Measurements from ENCODE around the gene ARGLU1. TPM values are rescaled to one million over a fixed set of nuclear protein-coding genes. Genes with fewer than 3 reads are reported as not detected.
A peak's percentile ranks its signal among the peaks of the same experiment; 100 is the strongest.

ARGLU1 gene
- total RNA-seq, 1 experiment from 2014 or later: 94.4 TPM

- no peak for DNase-seq (ENCODE audit: unreplicated experiment)
- Mint-ChIP-seq H3K9me3 (ENCODE audit: unreplicated experiment) (no peaks in the 10 kb centered on the region), H3K27ac (ENCODE audit: low read depth, unreplicated experiment) (peak overlapping the region; percentile 64), H3K27me3 (ENCODE audit: insufficient read depth, unreplicated experiment) (no peaks in the 10 kb centered on the region), H3K4me3 (ENCODE audit: unreplicated experiment) (peak overlapping the region; percentile 21), H3K36me3 (ENCODE audit: insufficient read depth, unreplicated experiment) (no peaks in the 10 kb centered on the region), H3K4me1 (ENCODE audit: insufficient read depth, unreplicated experiment) (peaks cover 36% of the 10 kb centered on the region)
- TF ChIP-seq, protein P1, sequence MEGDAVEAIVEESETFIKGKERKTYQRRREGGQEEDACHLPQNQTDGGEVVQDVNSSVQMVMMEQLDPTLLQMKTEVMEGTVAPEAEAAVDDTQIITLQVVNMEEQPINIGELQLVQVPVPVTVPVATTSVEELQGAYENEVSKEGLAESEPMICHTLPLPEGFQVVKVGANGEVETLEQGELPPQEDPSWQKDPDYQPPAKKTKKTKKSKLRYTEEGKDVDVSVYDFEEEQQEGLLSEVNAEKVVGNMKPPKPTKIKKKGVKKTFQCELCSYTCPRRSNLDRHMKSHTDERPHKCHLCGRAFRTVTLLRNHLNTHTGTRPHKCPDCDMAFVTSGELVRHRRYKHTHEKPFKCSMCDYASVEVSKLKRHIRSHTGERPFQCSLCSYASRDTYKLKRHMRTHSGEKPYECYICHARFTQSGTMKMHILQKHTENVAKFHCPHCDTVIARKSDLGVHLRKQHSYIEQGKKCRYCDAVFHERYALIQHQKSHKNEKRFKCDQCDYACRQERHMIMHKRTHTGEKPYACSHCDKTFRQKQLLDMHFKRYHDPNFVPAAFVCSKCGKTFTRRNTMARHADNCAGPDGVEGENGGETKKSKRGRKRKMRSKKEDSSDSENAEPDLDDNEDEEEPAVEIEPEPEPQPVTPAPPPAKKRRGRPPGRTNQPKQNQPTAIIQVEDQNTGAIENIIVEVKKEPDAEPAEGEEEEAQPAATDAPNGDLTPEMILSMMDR (IDR thresholded peaks at IDR 0.05; ENCODE audit: unreplicated experiment): no peak
- intact Hi-C loops (cut with micrococcal nuclease): loop anchor here (5.0 to 10.0 kb wide), 7 partner anchors 377 to 1577 kb away; no protein-coding TSS in a partner anchor
- ChIA-PET CTCF (interaction anchor here (0.6 to 2.3 kb wide), 7 partner anchors 11 to 1958 kb away, joined by 3 to 26 read pairs (median 3); no protein-coding TSS in a partner anchor), POLR2A (no interaction called here)
- no TSS peak for BruUV-seq (replicated peaks)
Measured at GRCh38 chr13:106529415-106530170, 38.3 kb downstream of the ARGLU1 start.

- intact Hi-C loops (cut with micrococcal nuclease): no loop called here
- POLR2A ChIA-PET: no interaction called here
- H3K9me3 Mint-ChIP-seq (ENCODE audit: unreplicated experiment): no peaks in the 10 kb centered on the region
- CTCF ChIA-PET: interaction anchor here (0.6 to 1.4 kb wide), 5 partner anchors 12 to 1956 kb away, joined by 3 read pairs; no protein-coding TSS in a partner anchor
- no peak overlapping the region for H3K4me3 Mint-ChIP-seq (ENCODE audit: unreplicated experiment)
- no peaks in the 10 kb centered on the region for H3K36me3 Mint-ChIP-seq (ENCODE audit: insufficient read depth, unreplicated experiment)
- no peaks in the 10 kb centered on the region for H3K27me3 Mint-ChIP-seq (ENCODE audit: insufficient read depth, unreplicated experiment)
- H3K27ac Mint-ChIP-seq (ENCODE audit: low read depth, unreplicated experiment): peak overlapping the region; percentile 67
- DNase-seq (ENCODE audit: unreplicated experiment): no peak
- TF ChIP-seq, protein P1 (IDR thresholded peaks at IDR 0.05; ENCODE audit: unreplicated experiment): no peak
- peaks cover 41% of the 10 kb centered on the region for H3K4me1 Mint-ChIP-seq (ENCODE audit: insufficient read depth, unreplicated experiment)
- BruUV-seq (replicated peaks): no TSS peak
Measured at GRCh38 chr13:106528718-106529414, 39.1 kb downstream of the ARGLU1 start.

- Mint-ChIP-seq H3K4me3 (ENCODE audit: unreplicated experiment) (no peak overlapping the region), H3K9me3 (ENCODE audit: unreplicated experiment) (no peaks in the 10 kb centered on the region), H3K27ac (ENCODE audit: low read depth, unreplicated experiment) (peak overlapping the region; percentile 67), H3K27me3 (ENCODE audit: insufficient read depth, unreplicated experiment) (no peaks in the 10 kb centered on the region), H3K36me3 (ENCODE audit: insufficient read depth, unreplicated experiment) (no peaks in the 10 kb centered on the region), H3K4me1 (ENCODE audit: insufficient read depth, unreplicated experiment) (peaks cover 51% of the 10 kb centered on the region)
- no TSS peak for BruUV-seq (replicated peaks)
- POLR2A ChIA-PET: interaction anchor here (0.7 kb wide), 1 partner anchor 1672 kb away, joined by 3 read pairs; no protein-coding TSS in a partner anchor
- TF ChIP-seq, protein P1 (IDR thresholded peaks at IDR 0.05; ENCODE audit: unreplicated experiment): no peak
- CTCF ChIA-PET: interaction anchor here (0.7 to 1.4 kb wide), 4 partner anchors 48 to 1955 kb away, joined by 3 read pairs; no protein-coding TSS in a partner anchor
- intact Hi-C loops (cut with micrococcal nuclease): no loop called here
- no peak for DNase-seq (ENCODE audit: unreplicated experiment)
Measured at GRCh38 chr13:106527826-106528225, 40.1 kb downstream of the ARGLU1 start.

- Mint-ChIP-seq H3K36me3 (ENCODE audit: insufficient read depth, unreplicated experiment) (no peaks in the 10 kb centered on the region), H3K27me3 (ENCODE audit: insufficient read depth, unreplicated experiment) (no peaks in the 10 kb centered on the region), H3K9me3 (ENCODE audit: unreplicated experiment) (no peaks in the 10 kb centered on the region), H3K27ac (ENCODE audit: low read depth, unreplicated experiment) (peak overlapping the region; percentile 67), H3K4me3 (ENCODE audit: unreplicated experiment) (no peak overlapping the region), H3K4me1 (ENCODE audit: insufficient read depth, unreplicated experiment) (peaks cover 55% of the 10 kb centered on the region)
- ChIA-PET POLR2A (interaction anchor here (0.7 kb wide), 1 partner anchor 1672 kb away, joined by 3 read pairs; no protein-coding TSS in a partner anchor), CTCF (interaction anchor here (0.7 to 1.4 kb wide), 4 partner anchors 48 to 1955 kb away, joined by 3 read pairs; no protein-coding TSS in a partner anchor)
- intact Hi-C loops (cut with micrococcal nuclease): no loop called here
- TF ChIP-seq, protein P1 (IDR thresholded peaks at IDR 0.05; ENCODE audit: unreplicated experiment): no peak
- DNase-seq (ENCODE audit: unreplicated experiment): no peak
- BruUV-seq (replicated peaks): no TSS peak
Measured at GRCh38 chr13:106527445-106527801, 40.5 kb downstream of the ARGLU1 start.
